HG03097 (cell line): ENCODE measurements around the gene SWT1.

Source experiments
- ATAC-seq: cut with Tn5 transposase; IDR thresholded peaks from one replicate; pipeline ENCODE4 v1.9.1; 2021; ENCODE audit not compliant: unreplicated experiment, low FRiP score

Gene SWT1

GRCh38 chr1:185281245-185281644, 124.3 kb downstream of the SWT1 start:
- ATAC-seq = peak; percentile 98

GRCh38 chr1:185284116-185284515, 127.1 kb downstream of the SWT1 start:
- ATAC-seq = no peak

DNA sequence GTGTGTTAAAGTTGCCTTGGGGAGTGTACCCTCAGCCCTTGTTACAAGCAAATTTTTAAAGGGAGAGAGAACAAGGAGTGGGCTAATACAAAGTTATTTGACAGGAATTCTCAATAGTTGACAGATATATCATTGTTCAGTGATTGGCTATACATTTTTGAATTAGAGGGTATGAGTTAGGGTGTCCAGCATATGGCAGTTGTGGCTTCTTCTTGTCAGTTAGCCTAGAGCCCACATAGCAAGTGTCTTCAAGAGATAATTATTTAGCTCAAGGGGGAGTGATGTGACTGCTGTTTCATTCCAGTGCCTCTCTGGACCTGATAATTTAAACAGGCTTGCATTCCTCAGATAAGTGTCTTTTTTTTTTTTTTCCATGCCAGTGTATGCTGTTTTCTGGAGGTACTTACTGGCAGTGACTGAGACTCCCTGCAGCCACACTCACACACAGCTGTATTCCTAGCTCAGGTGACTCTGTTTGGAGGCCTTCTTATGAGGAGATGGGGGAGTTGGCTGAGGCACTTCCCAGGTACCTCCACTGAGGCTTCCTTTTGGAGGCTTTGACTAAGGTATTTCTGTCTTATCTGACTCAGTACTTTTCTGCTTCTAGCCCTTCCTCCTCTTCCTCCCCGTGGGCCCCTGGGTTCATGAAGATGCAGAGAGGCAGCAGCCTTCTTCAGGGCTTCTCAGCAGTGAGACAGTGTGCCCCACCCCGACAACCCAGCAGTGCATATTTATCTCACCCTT, 127.7 kb downstream of the SWT1 start:
- ATAC-seq = no peak

GRCh38 chr1:185287451-185287850, 130.5 kb downstream of the SWT1 start:
- no peak for ATAC-seq

DNA sequence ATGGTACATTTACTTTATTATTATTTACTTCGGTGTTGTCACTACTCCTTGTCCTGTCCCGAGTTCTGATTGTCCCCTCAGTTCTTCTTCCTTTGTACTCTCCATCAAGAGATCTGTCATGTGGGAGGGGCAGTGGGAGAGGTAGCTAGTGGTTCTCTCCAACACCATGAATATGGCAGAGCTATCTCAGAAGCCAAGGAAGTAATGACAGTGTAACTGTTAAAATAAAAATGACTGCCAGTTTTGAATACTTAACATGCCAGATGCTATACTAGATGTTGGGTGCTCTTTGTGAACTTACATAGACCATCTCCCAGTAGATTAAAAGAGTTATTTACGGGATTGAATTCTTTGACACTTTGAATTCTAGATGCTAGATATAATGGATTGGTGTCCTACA, 131.5 kb downstream of the SWT1 start:
- no peak for ATAC-seq

GRCh38 chr1:185289880-185290279, 132.9 kb downstream of the SWT1 start:
- no peak for ATAC-seq

- ATAC-seq = no peak
These were observed 134.2 kb downstream of the SWT1 start for GRCh38 chr1:185291159-185291558.

GRCh38 chr1:185291652-185292051, 134.7 kb downstream of the SWT1 start:
- ATAC-seq = no peak

DNA sequence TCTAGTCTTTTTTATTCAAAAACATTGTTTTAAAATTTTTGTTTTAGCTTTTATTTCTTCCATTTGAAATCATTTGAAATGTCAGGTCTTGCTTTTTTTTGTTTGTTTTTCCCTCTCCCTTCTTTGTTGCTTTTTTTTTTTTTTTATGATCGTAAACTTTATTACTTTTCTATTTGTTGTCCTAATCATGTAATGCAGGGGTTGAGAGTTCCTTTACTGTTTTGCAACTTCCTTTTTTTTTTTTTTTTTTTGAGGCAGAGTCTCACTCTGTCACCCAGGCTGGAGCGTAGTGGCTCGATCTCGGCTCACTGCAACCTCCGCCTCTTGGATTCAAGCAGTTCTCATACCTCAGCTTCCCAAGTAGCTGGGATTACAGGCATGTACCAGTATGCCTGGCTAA, 135.3 kb downstream of the SWT1 start:
- no peak for ATAC-seq

- no peak for ATAC-seq
These were observed 137.1 kb downstream of the SWT1 start for GRCh38 chr1:185293967-185294542.

- ATAC-seq = no peak
These were observed 138.1 kb downstream of the SWT1 start for GRCh38 chr1:185295091-185295490.

- no peak for ATAC-seq
These were observed 141.0 kb downstream of the SWT1 start for GRCh38 chr1:185297982-185298381.

DNA sequence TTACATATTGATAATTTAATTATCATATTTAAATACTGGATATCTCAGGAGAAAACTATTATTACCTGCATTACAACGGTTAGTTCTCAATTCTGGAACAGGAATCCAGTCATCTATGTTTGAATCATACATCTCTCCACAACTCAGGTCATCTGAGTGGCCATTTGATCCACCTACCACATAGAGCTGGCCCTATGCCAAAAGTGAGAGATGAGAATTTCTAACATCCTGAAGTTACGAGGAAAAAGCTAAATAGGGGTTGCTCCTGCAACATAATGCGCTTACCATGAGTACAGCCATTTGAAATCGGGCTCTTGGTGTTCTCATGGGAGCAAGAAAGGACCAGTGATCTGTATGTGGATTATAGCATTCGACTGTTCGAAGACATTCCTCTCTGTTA, 143.2 kb downstream of the SWT1 start:
- ATAC-seq = no peak

DNA sequence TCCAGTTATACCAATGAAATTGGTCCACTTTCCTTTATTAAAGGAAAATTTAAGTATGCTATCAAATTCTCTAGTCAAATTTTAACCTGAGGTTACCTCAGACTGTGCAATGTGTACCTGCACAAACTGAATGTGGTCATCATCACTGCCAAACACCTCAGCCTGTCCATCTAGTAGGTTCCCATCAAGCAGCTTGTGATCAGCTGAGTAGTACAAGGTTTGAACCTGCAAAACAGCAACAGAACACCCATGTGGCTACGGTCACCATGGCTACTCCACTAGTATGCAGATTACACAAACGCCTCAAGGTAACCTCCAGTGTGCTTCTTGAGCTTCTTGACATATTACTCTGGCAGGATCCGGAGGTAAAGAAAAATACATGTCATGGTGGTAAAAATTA, 148.5 kb downstream of the SWT1 start:
- no peak for ATAC-seq

GRCh38 chr1:185308126-185308525, 151.2 kb downstream of the SWT1 start:
- no peak for ATAC-seq

- ATAC-seq = no peak
These were observed 152.6 kb downstream of the SWT1 start for GRCh38 chr1:185309566-185309965.

- no peak for ATAC-seq
These were observed 154.7 kb downstream of the SWT1 start for GRCh38 chr1:185311589-185312225.

GRCh38 chr1:185312361-185313138, 155.6 kb downstream of the SWT1 start:
- no peak for ATAC-seq

- ATAC-seq = no peak
These were observed 157.4 kb downstream of the SWT1 start for GRCh38 chr1:185314411-185314810.

- ATAC-seq = peak; percentile 6
These were observed 158.6 kb downstream of the SWT1 start for GRCh38 chr1:185315445-185316071.
